Fibroblast of lung (primary cell): ENCODE measurements around the gene ADAM15. TPM values are rescaled to one million over a fixed set of nuclear protein-coding genes. Genes with fewer than 3 reads are reported as not detected.

Source experiments
- DNase-seq, 2 donors: peaks; one replicate each; pipeline versions ENCODE4 v3.0.0 to v3.0.0-alpha.2; 2010; ENCODE audit warnings: low read depth in 2 of 2
- H2AFZ ChIP-seq: 2 replicates; pipeline ENCODE4 v1.5.1; 2012; ENCODE audit warnings: low read length, control low read depth, inconsistent platforms
- H3K27ac ChIP-seq: 2 replicates; pipeline ENCODE4 v1.5.1; 2011; ENCODE audit warnings: low read length, control low read depth; ENCODE audit not compliant: insufficient read depth
- H3K27me3 ChIP-seq: 2 replicates; pipeline ENCODE4 v1.5.1; 2011; ENCODE audit warnings: mild to moderate bottlenecking, low read length; ENCODE audit not compliant: control insufficient read depth, insufficient read depth
- H3K36me3 ChIP-seq: 2 replicates; pipeline ENCODE4 v1.5.1; 2011; ENCODE audit warnings: low read length; ENCODE audit not compliant: control insufficient read depth, insufficient read depth
- H3K4me1 ChIP-seq: 2 replicates; pipeline ENCODE4 v1.5.1; 2011; ENCODE audit warnings: low read length; ENCODE audit not compliant: control insufficient read depth, insufficient read depth; ENCODE audit errors: extremely low read depth
- H3K4me2 ChIP-seq: 2 replicates; pipeline ENCODE4 v1.5.1; 2011; ENCODE audit warnings: low read length, control low read depth; ENCODE audit not compliant: insufficient read depth; ENCODE audit errors: extremely low read depth
- H3K4me3 ChIP-seq, 4 experiments: fragments of 200-600 bp in 1 of 4; sonication (generic) in 1 of 4; replicated peaks in 1 of 4; 2 replicates each; pipeline ENCODE4 v1.5.1; 2011 to 2016; ENCODE audit warnings: low read length in 4 of 4, low read depth in 3 of 4, mild to moderate bottlenecking in 3 of 4, control low read depth in 2 of 4, inconsistent platforms in 1 of 4, mixed read lengths in 1 of 4; ENCODE audit not compliant: insufficient read depth in 1 of 4; ENCODE audit errors: control extremely low read depth in 1 of 4
- H3K79me2 ChIP-seq: 2 replicates; pipeline ENCODE4 v1.5.1; 2012; ENCODE audit warnings: mild to moderate bottlenecking, low read length, inconsistent platforms; ENCODE audit not compliant: control insufficient read depth, insufficient read depth
- H3K9ac ChIP-seq: 2 replicates; pipeline ENCODE4 v1.5.1; 2011; ENCODE audit warnings: mild to moderate bottlenecking, low read length, control low read depth; ENCODE audit not compliant: insufficient read depth
- H3K9me3 ChIP-seq: 2 replicates; pipeline ENCODE4 v1.5.1; 2012; ENCODE audit warnings: low read depth, low read length; ENCODE audit not compliant: control insufficient read depth, insufficient read depth
- H4K20me1 ChIP-seq: 2 replicates; pipeline ENCODE4 v1.5.1; 2011; ENCODE audit warnings: low read length; ENCODE audit not compliant: control insufficient read depth, insufficient read depth; ENCODE audit errors: extremely low read depth
- CTCF ChIP-seq, 2 donors: IDR thresholded peaks in 1 of 2; conservative IDR thresholded peaks in 1 of 2; 1 replicate in 1 of 2; 2 replicates in 1 of 2; pipeline ENCODE4 v1.5.1; 2011 to 2012; ENCODE audit warnings: low read length in 2 of 2, control low read depth in 1 of 2, inconsistent platforms in 1 of 2, low read depth in 1 of 2, mild to moderate bottlenecking in 1 of 2
- EZH2 ChIP-seq: IDR thresholded peaks from 2 replicates; pipeline ENCODE4 v1.5.1; 2012; ENCODE audit warnings: low read length, control low read depth, mild to moderate bottlenecking; ENCODE audit errors: missing control alignments
- polyA plus RNA-seq, 2 donors: library from polyadenylated mRNA; depleted of rRNA in 1 of 2; stranded (reverse) in 1 of 2; unstranded in 1 of 2; fragments of >200 nt; gene quantifications; 2 replicates each; pipeline ENCODE4 v1.2.1, GENCODE V29; 2011 to 2012; ENCODE audit warnings: missing spikeins in 1 of 2
- total RNA-seq: library from RNA; depleted of rRNA; stranded (reverse); fragments of >200 nt; gene quantifications from 2 replicates; pipeline ENCODE4 v1.2.1, GENCODE V29; 2014

The ADAM15 gene
- total and polyA plus RNA-seq, 2 donors (not counting 1 experiment from before 2014, with no cell fraction given): 19.5 to 58.5 TPM

- H3K4me2 ChIP-seq: no peak overlapping the region
- H3K36me3 ChIP-seq: no peaks in the 10 kb centered on the region
- no peaks in the 10 kb centered on the region for H4K20me1 ChIP-seq
- no peak overlapping the region for H3K9ac ChIP-seq
- no peaks in the 10 kb centered on the region for H3K27me3 ChIP-seq
- DNase-seq: no peak
- no peak overlapping the region for H3K27ac ChIP-seq
- no peak overlapping the region for H2AFZ ChIP-seq
- H3K4me1 ChIP-seq: no peaks in the 10 kb centered on the region
- TF ChIP-seq CTCF (conservative IDR thresholded peaks at IDR 0.05 in 1 of 2, IDR thresholded peaks at IDR 0.05 in 1 of 2; ENCODE audit: low read depth in 1 of 2, low read length in 2 of 2) (no peak), EZH2 (no peak)
- H3K79me2 ChIP-seq: no peaks in the 10 kb centered on the region
- no peaks in the 10 kb centered on the region for H3K9me3 ChIP-seq
- H3K4me3 ChIP-seq: no peak overlapping the region
These were observed 24.5 kb upstream of the ADAM15 start for GRCh38 chr1:155026588-155026987.

- Histone ChIP-seq H3K4me1 (no peaks in the 10 kb centered on the region), H3K79me2 (no peaks in the 10 kb centered on the region), H3K4me2 (no peak overlapping the region), H3K9me3 (no peaks in the 10 kb centered on the region), H3K27me3 (peaks cover 2% of the 10 kb centered on the region), H3K4me3 (no peak overlapping the region), H2AFZ (no peak overlapping the region), H3K9ac (no peak overlapping the region), H3K27ac (no peak overlapping the region), H3K36me3 (no peaks in the 10 kb centered on the region), H4K20me1 (no peaks in the 10 kb centered on the region)
- no peak for DNase-seq
- no peak for TF ChIP-seq EZH2
- TF ChIP-seq CTCF (conservative IDR thresholded peaks at IDR 0.05 in 1 of 2, IDR thresholded peaks at IDR 0.05 in 1 of 2; ENCODE audit: low read depth in 1 of 2, low read length in 2 of 2): no peak
These were observed 21.4 kb upstream of the ADAM15 start for GRCh38 chr1:155029513-155030242.

- Histone ChIP-seq H3K27ac (no peak overlapping the region), H3K36me3 (no peaks in the 10 kb centered on the region), H4K20me1 (no peaks in the 10 kb centered on the region), H3K4me3 (no peak overlapping the region), H3K27me3 (peaks cover 3% of the 10 kb centered on the region), H3K4me1 (no peaks in the 10 kb centered on the region), H3K79me2 (no peaks in the 10 kb centered on the region), H3K9ac (no peak overlapping the region), H2AFZ (no peak overlapping the region), H3K9me3 (no peaks in the 10 kb centered on the region), H3K4me2 (no peak overlapping the region)
- TF ChIP-seq CTCF (conservative IDR thresholded peaks at IDR 0.05 in 1 of 2, IDR thresholded peaks at IDR 0.05 in 1 of 2; ENCODE audit: low read depth in 1 of 2, low read length in 2 of 2): no peak
- TF ChIP-seq EZH2: no peak
- no peak for DNase-seq
These were observed 20.8 kb upstream of the ADAM15 start for GRCh38 chr1:155030243-155030795.
